H1 (cell line): Measurements from ENCODE around the gene ALG14. TPM values are rescaled to one million over a fixed set of nuclear protein-coding genes. Genes with fewer than 3 reads are reported as not detected.
A peak's percentile ranks its signal among the peaks of the same experiment; 100 is the strongest.

Experiments
- ASH2L ChIP-seq: fragments of 200-600, 300-600 bp; sonication (generic); IDR thresholded peaks from one replicate; pipeline ENCODE4 v1.7.1; 2017; ENCODE audit warnings: low read length
- ATF2 ChIP-seq: IDR thresholded peaks from 2 replicates; pipeline ENCODE4 v1.6.1; 2012; ENCODE audit warnings: low read length, inconsistent platforms
- CHD7 ChIP-seq: fragments of 300-600 bp; sonication (generic); IDR thresholded peaks from 2 replicates; pipeline ENCODE4 v1.7.1; 2012; ENCODE audit warnings: low read length, moderate library complexity, mild to moderate bottlenecking, inconsistent platforms; ENCODE audit not compliant: insufficient replicate concordance
- EP300 ChIP-seq, 2 experiments: IDR thresholded peaks; 1 replicate in 1 of 2; 2 replicates in 1 of 2; pipeline ENCODE4 v1.6.1; 2011 to 2012; ENCODE audit warnings: low read depth in 2 of 2, low read length in 2 of 2, mild to moderate bottlenecking in 2 of 2, borderline replicate concordance in 1 of 2, inconsistent platforms in 1 of 2, moderate library complexity in 1 of 2
- FOSL1 ChIP-seq: IDR thresholded peaks from 2 replicates; pipeline ENCODE4 v1.6.1; 2011; ENCODE audit warnings: mild to moderate bottlenecking, low read depth, low read length, moderate library complexity; ENCODE audit not compliant: insufficient read depth
- RBBP5 ChIP-seq: IDR thresholded peaks from 2 replicates; pipeline ENCODE4 v1.7.1; 2012; ENCODE audit warnings: low read depth, mild to moderate bottlenecking, inconsistent platforms, low read length, moderate library complexity, borderline replicate concordance
- RXRA ChIP-seq: IDR thresholded peaks from 2 replicates; pipeline ENCODE4 v1.6.1; 2011; ENCODE audit warnings: low read depth, mild to moderate bottlenecking, low read length, moderate library complexity; ENCODE audit not compliant: insufficient read depth
- polyA plus RNA-seq, 7 experiments: library from polyadenylated mRNA; depleted of rRNA in 3 of 7; stranded (reverse) in 5 of 7; unstranded in 2 of 7; fragments of >200 nt in 5 of 7; fragments of 200-250 nt in 2 of 7; gene quantifications; 1 replicate in 5 of 7; 2 replicates in 1 of 7; 4 replicates in 1 of 7; pipeline versions ENCODE4 v1.2.1 to v1.2.3, GENCODE V29; 2011 to 2013; ENCODE audit warnings: missing spikeins in 2 of 7, mixed read lengths in 2 of 7
- total RNA-seq: library from RNA; stranded (reverse); fragmentation: NEBNext Ultra II Directional; extraction: Animal tissue kit (Norgen Biotek cat#: 25700); gene quantifications from 2 replicates; pipeline ENCODE4 v1.2.1, GENCODE V29; 2021

The ALG14 gene
- total and polyA plus RNA-seq, 2 of the 8 experiments (the other 6 are each of a cell fraction or from before 2014, with no cell fraction given), result 0.95 to 1.3 TPM

GRCh38 chr1:95116580-95117206, 43.9 kb upstream of the ALG14 start (continued):
- TF ChIP-seq EP300 (IDR thresholded peaks at IDR 0.05; ENCODE audit: borderline replicate concordance in 1 of 2, low read depth in 2 of 2, low read length in 2 of 2), result 0 out of 3 replicates have a peak, but pooled peaks of 1 of the 2 experiments have one; percentile 34
- TF ChIP-seq RBBP5, result no peak
- TF ChIP-seq CHD7, result no peak
- no peak for TF ChIP-seq ATF2
- TF ChIP-seq RXRA, result no peak
- TF ChIP-seq ASH2L, result peak; percentile 76
- TF ChIP-seq FOSL1, result no peak
- TF ChIP-seq, all 59 proteins: peak for 12
